H1 (cell line): Measurements from ENCODE around the gene MEF2C. TPM values are rescaled to one million over a fixed set of nuclear protein-coding genes. Genes with fewer than 3 reads are reported as not detected.

Source experiments
- CTCF ChIA-PET: fragments of 300-600 bp; sonication (Branson Sonifier 250); formaldehyde crosslinking; loops from one replicate; lab custom pipeline; 2021; ENCODE audit not compliant: partially characterized antibody; lab: Charles Lee
- POLR2A ChIA-PET: fragments of 300-600 bp; sonication (Branson Sonifier 250); formaldehyde crosslinking; loops from one replicate; lab custom pipeline; 2021; ENCODE audit warnings: inconsistent platforms; ENCODE audit not compliant: partially characterized antibody; lab: Charles Lee
- DNase-seq, 2 experiments: peaks; one replicate each; pipeline versions ENCODE4 v3.0.0 to v3.0.0-alpha.2; 2010 to 2022; ENCODE audit warnings: low spot score in 2 of 2, low read depth in 1 of 2, mixed read lengths in 1 of 2
- FAIRE-seq: peaks from 2 replicates; lab custom pipeline; 2011; peaks lifted over from hg19 to GRCh38; lab: Jason Lieb, UNC
- H2AFZ ChIP-seq: 2 replicates; pipeline ENCODE4 v1.8.1; 2012; ENCODE audit warnings: low read length, inconsistent platforms
- H2AK5ac ChIP-seq: 2 replicates; pipeline ENCODE4 v1.6.1; 2013; ENCODE audit warnings: low read depth, low read length
- H2BK120ac ChIP-seq: replicated peaks from 2 replicates; pipeline ENCODE3; 2013; ENCODE audit warnings: low read depth, low read length, inconsistent platforms
- H2BK12ac ChIP-seq: 2 replicates; pipeline ENCODE4 v1.6.1; 2013; ENCODE audit warnings: low read depth, low read length
- H2BK15ac ChIP-seq: 2 replicates; pipeline ENCODE4 v1.6.1; 2013; ENCODE audit warnings: low read length
- H2BK20ac ChIP-seq: 2 replicates; pipeline ENCODE4 v1.6.1; 2013; ENCODE audit warnings: low read length
- H2BK5ac ChIP-seq: 2 replicates; pipeline ENCODE4 v1.6.1; 2013; ENCODE audit warnings: low read depth, low read length
- H3K14ac ChIP-seq: 2 replicates; pipeline ENCODE4 v1.6.1; 2013; ENCODE audit warnings: inconsistent platforms; ENCODE audit not compliant: insufficient read length
- H3K18ac ChIP-seq: 2 replicates; pipeline ENCODE4 v1.6.1; 2013; ENCODE audit warnings: low read length; ENCODE audit errors: extremely low read depth
- H3K23ac ChIP-seq: 2 replicates; pipeline ENCODE4 v1.6.1; 2013; ENCODE audit warnings: inconsistent platforms; ENCODE audit not compliant: insufficient read length
- H3K23me2 ChIP-seq: 2 replicates; pipeline ENCODE4 v1.6.1; 2013; ENCODE audit warnings: low read depth, low read length
- H3K27ac ChIP-seq: 2 replicates; pipeline ENCODE4 v1.6.1; 2011; ENCODE audit warnings: low read depth, low read length, inconsistent platforms
- H3K27me3 ChIP-seq, 4 experiments: replicated peaks in 1 of 4; 1 replicate in 1 of 4; 2 replicates in 3 of 4; pipeline versions ENCODE4 v1.6.1 to v1.8.1; 2011 to 2013; ENCODE audit warnings: low read length in 3 of 4, mild to moderate bottlenecking in 3 of 4, inconsistent platforms in 2 of 4, mixed read lengths in 2 of 4, moderate library complexity in 1 of 4; ENCODE audit not compliant: control insufficient read depth in 3 of 4, insufficient read depth in 3 of 4; ENCODE audit errors: extremely low read depth in 1 of 4
- H3K36me3 ChIP-seq, 4 experiments: 2 replicates each; pipeline versions ENCODE4 v1.6.1 to v1.8.1; 2011 to 2013; ENCODE audit warnings: mild to moderate bottlenecking in 4 of 4, low read length in 3 of 4, moderate library complexity in 2 of 4, control low read depth in 1 of 4, inconsistent platforms in 1 of 4; ENCODE audit not compliant: insufficient read depth in 4 of 4, control insufficient read depth in 2 of 4
- H3K4ac ChIP-seq: replicated peaks from 2 replicates; pipeline ENCODE3; 2013; ENCODE audit warnings: low read length, low read depth, mixed read lengths, inconsistent platforms; ENCODE audit not compliant: insufficient read length
- H3K4me1 ChIP-seq, 4 experiments: replicated peaks in 1 of 4; 1 replicate in 1 of 4; 2 replicates in 3 of 4; pipeline versions ENCODE4 v1.6.1 to v1.8.1; 2011 to 2013; ENCODE audit warnings: low read length in 3 of 4, inconsistent platforms in 2 of 4, mixed read lengths in 1 of 4; ENCODE audit not compliant: insufficient read depth in 4 of 4, control insufficient read depth in 3 of 4
- H3K4me2 ChIP-seq, 2 experiments: 2 replicates each; pipeline versions ENCODE4 v1.6.1 to v1.8.1; 2011 to 2013; ENCODE audit warnings: low read depth in 2 of 2, low read length in 2 of 2, control low read depth in 1 of 2, inconsistent platforms in 1 of 2, mild to moderate bottlenecking in 1 of 2; ENCODE audit not compliant: insufficient read depth in 1 of 2
- H3K4me3 ChIP-seq, 4 experiments: fragments of 200-600, 300-600 bp in 1 of 4; sonication (generic), shearing (Covaris generic), sonication (Bioruptor Twin) in 1 of 4; 2 replicates each; pipeline versions ENCODE4 v1.5.1 to v1.8.1; 2011 to 2016; ENCODE audit warnings: low read length in 4 of 4, low read depth in 3 of 4, control low read depth in 2 of 4, inconsistent platforms in 2 of 4, mild to moderate bottlenecking in 2 of 4, mixed read lengths in 1 of 4, moderate library complexity in 1 of 4; ENCODE audit not compliant: insufficient read depth in 2 of 4; ENCODE audit errors: extremely low read depth in 1 of 4
- H3K56ac ChIP-seq: replicated peaks from 2 replicates; pipeline ENCODE3; 2013; ENCODE audit warnings: low read depth, mild to moderate bottlenecking, mixed read lengths, low read length, inconsistent platforms; ENCODE audit not compliant: insufficient read length
- H3K79me1 ChIP-seq: 2 replicates; pipeline ENCODE4 v1.6.1; 2013; ENCODE audit warnings: low read depth, low read length, control low read depth
- H3K79me2 ChIP-seq, 2 experiments: 2 replicates each; pipeline versions ENCODE4 v1.6.1 to v1.8.1; 2012 to 2013; ENCODE audit warnings: low read length in 2 of 2, mild to moderate bottlenecking in 2 of 2, inconsistent platforms in 1 of 2; ENCODE audit not compliant: insufficient read depth in 2 of 2, control insufficient read depth in 1 of 2
- H3K9ac ChIP-seq, 4 experiments: replicated peaks in 1 of 4; 1 replicate in 1 of 4; 2 replicates in 3 of 4; pipeline versions ENCODE4 v1.6.1 to v1.8.1; 2011 to 2013; ENCODE audit warnings: low read depth in 3 of 4, low read length in 3 of 4, control low read depth in 2 of 4, mild to moderate bottlenecking in 2 of 4, moderate library complexity in 2 of 4, inconsistent platforms in 1 of 4; ENCODE audit errors: extremely low read depth in 1 of 4
- H3K9me3 ChIP-seq, 2 experiments: 2 replicates each; pipeline versions ENCODE4 v1.6.1 to v1.8.1; 2012 to 2013; ENCODE audit warnings: mild to moderate bottlenecking in 2 of 2, moderate library complexity in 2 of 2, control low read depth in 1 of 2, inconsistent platforms in 1 of 2, low read depth in 1 of 2, low read length in 1 of 2, mixed read lengths in 1 of 2; ENCODE audit not compliant: insufficient read depth in 2 of 2
- H4K20me1 ChIP-seq, 2 experiments: replicated peaks in 1 of 2; 2 replicates each; pipeline versions ENCODE3 to v1.8.1; 2011 to 2013; ENCODE audit warnings: inconsistent platforms in 2 of 2, low read length in 2 of 2, mild to moderate bottlenecking in 1 of 2; ENCODE audit not compliant: insufficient read depth in 2 of 2, control insufficient read depth in 1 of 2
- H4K5ac ChIP-seq: 2 replicates; pipeline ENCODE4 v1.6.1; 2013; ENCODE audit warnings: low read length, low read depth, mixed read lengths, inconsistent platforms; ENCODE audit not compliant: insufficient read length
- H4K8ac ChIP-seq: 2 replicates; pipeline ENCODE4 v1.8.0; 2013; ENCODE audit warnings: mild to moderate bottlenecking, moderate library complexity, low read length, inconsistent platforms; ENCODE audit not compliant: insufficient read depth; ENCODE audit errors: extremely low read depth
- H4K91ac ChIP-seq: replicated peaks from 2 replicates; pipeline ENCODE3; 2013; ENCODE audit warnings: low read length, mixed read lengths, inconsistent platforms; ENCODE audit not compliant: insufficient read length
- ASH2L ChIP-seq: fragments of 200-600, 300-600 bp; sonication (generic); IDR thresholded peaks from one replicate; pipeline ENCODE4 v1.7.1; 2017; ENCODE audit warnings: low read length
- ATF2 ChIP-seq: IDR thresholded peaks from 2 replicates; pipeline ENCODE4 v1.6.1; 2012; ENCODE audit warnings: low read length, inconsistent platforms
- CEBPB ChIP-seq: IDR thresholded peaks from 2 replicates; pipeline ENCODE4 v1.6.1; 2012; ENCODE audit warnings: low read depth, low read length
- CHD1 ChIP-seq: IDR thresholded peaks from 2 replicates; pipeline ENCODE4 v1.6.1; 2012; ENCODE audit warnings: low read depth, low read length, improper control_type of control experiment
- GTF2F1 ChIP-seq: IDR thresholded peaks from 2 replicates; pipeline ENCODE4 v1.6.1; 2012; ENCODE audit warnings: low read depth, low read length, improper control_type of control experiment, borderline replicate concordance
- KDM4A ChIP-seq: IDR thresholded peaks from one replicate; pipeline ENCODE4 v1.7.1; 2012; ENCODE audit warnings: low read depth, mild to moderate bottlenecking, moderate library complexity, low read length, inconsistent platforms; ENCODE audit not compliant: severe bottlenecking
- KDM5A ChIP-seq: fragments of 200-600 bp; IDR thresholded peaks from 2 replicates; pipeline ENCODE4 v1.7.1; 2012; ENCODE audit warnings: mild to moderate bottlenecking, low read length, inconsistent platforms, mixed read lengths
- SIX5 ChIP-seq: IDR thresholded peaks from 2 replicates; pipeline ENCODE4 v1.6.1; 2011; ENCODE audit warnings: mild to moderate bottlenecking, low read depth, low read length
- SRF ChIP-seq: IDR thresholded peaks from 2 replicates; pipeline ENCODE4 v1.6.1; 2011; ENCODE audit warnings: mild to moderate bottlenecking, low read depth, low read length, moderate library complexity
- SUZ12 ChIP-seq: fragments of 200-600 bp; sonication (generic); IDR thresholded peaks from 2 replicates; pipeline ENCODE4 v1.6.1; 2012; ENCODE audit warnings: mild to moderate bottlenecking, inconsistent platforms, low read length, moderate library complexity, mixed read lengths
- TEAD4 ChIP-seq: IDR thresholded peaks from 2 replicates; pipeline ENCODE4 v1.6.1; 2012; ENCODE audit warnings: low read depth, low read length, inconsistent platforms, mixed read lengths
- WGBS, 2 experiments: shearing (Covaris generic) in 1 of 2; methylation state at CpG; one replicate each; pipeline versions ENCODE4 v1.1.6 to v1.1.7; 2013 to 2015; ENCODE audit warnings: low lambda C conversion rate in 2 of 2, mixed read lengths in 2 of 2, inconsistent platforms in 1 of 2, low coverage in 1 of 2, missing lambda C conversion rate in 1 of 2; ENCODE audit not compliant: insufficient replicate concordance in 2 of 2, insufficient coverage in 1 of 2, insufficient read length in 1 of 2; ENCODE audit errors: extremely low coverage in 1 of 2, missing lambda C conversion rate in 1 of 2; 5-methylcytosine and 5-hydroxymethylcytosine counted together
- polyA plus RNA-seq, 7 experiments: library from polyadenylated mRNA; depleted of rRNA in 3 of 7; stranded (reverse) in 5 of 7; unstranded in 2 of 7; fragments of >200 nt in 5 of 7; fragments of 200-250 nt in 2 of 7; gene quantifications; 1 replicate in 5 of 7; 2 replicates in 1 of 7; 4 replicates in 1 of 7; pipeline versions ENCODE4 v1.2.1 to v1.2.3, GENCODE V29; 2011 to 2013; ENCODE audit warnings: missing spikeins in 2 of 7, mixed read lengths in 2 of 7
- total RNA-seq: library from RNA; stranded (reverse); fragmentation: NEBNext Ultra II Directional; extraction: Animal tissue kit (Norgen Biotek cat#: 25700); gene quantifications from 2 replicates; pipeline ENCODE4 v1.2.1, GENCODE V29; 2021

MEF2C gene
- total and polyA plus RNA-seq, 2 of the 8 experiments (the other 6 are each of a cell fraction or from before 2014, with no cell fraction given), result 0.59 to 0.99 TPM

- no peak overlapping the region for H3K56ac ChIP-seq
- no peak overlapping the region for H2BK12ac ChIP-seq
- H3K18ac ChIP-seq, result no peak overlapping the region
- FAIRE-seq (no peak), DNase-seq (no peak)
- no peak overlapping the region for H3K27ac ChIP-seq
- 93% methylated on average over 6 of the region's 6 CpGs; no CpG with 5 or more reads in 1 of the 2 experiments for WGBS, 2 experiments
- no peaks in the 10 kb centered on the region for H3K4me1 ChIP-seq
- no peak overlapping the region for H3K9ac ChIP-seq
- H4K91ac ChIP-seq, result no peak overlapping the region
- POLR2A ChIA-PET, result no interaction called here
- no peak overlapping the region for H2AFZ ChIP-seq
- no peak overlapping the region for H3K4ac ChIP-seq
- no peak overlapping the region for H2BK15ac ChIP-seq
- no peaks in the 10 kb centered on the region for H3K9me3 ChIP-seq
- no peaks in the 10 kb centered on the region for H3K36me3 ChIP-seq
- no peak overlapping the region for H3K14ac ChIP-seq
- H4K20me1 ChIP-seq, result no peaks in the 10 kb centered on the region
- no peak overlapping the region for H2BK20ac ChIP-seq
- no peak overlapping the region for H4K5ac ChIP-seq
- H3K23me2 ChIP-seq, result peaks cover 2% of the 10 kb centered on the region; the same call in 1 of the 2 replicates
- no peak for TF ChIP-seq TEAD4
- no peak for TF ChIP-seq SIX5
- TF ChIP-seq KDM5A, result no peak
- TF ChIP-seq SUZ12, result no peak
- TF ChIP-seq CHD1, result no peak
- TF ChIP-seq CEBPB, result no peak
- no peak for TF ChIP-seq SRF
- no peak for TF ChIP-seq ASH2L
- TF ChIP-seq KDM4A, result no peak
- TF ChIP-seq ATF2, result no peak
- TF ChIP-seq GTF2F1, result no peak
- no peak overlapping the region for H3K4me3 ChIP-seq
- no peak overlapping the region for H2BK120ac ChIP-seq
- no peak overlapping the region for H4K8ac ChIP-seq
- no peaks in the 10 kb centered on the region for H3K27me3 ChIP-seq
- no peak overlapping the region for H2AK5ac ChIP-seq
- no peak overlapping the region for H3K23ac ChIP-seq
- H3K79me1 ChIP-seq, result no peaks in the 10 kb centered on the region
- CTCF ChIA-PET, result interaction anchor here (0.7 kb wide), 1 partner anchor 10 kb away, joined by 3 read pairs; no protein-coding TSS in a partner anchor
- H3K4me2 ChIP-seq, result no peak overlapping the region
- no peak overlapping the region for H2BK5ac ChIP-seq
- H3K79me2 ChIP-seq, result no peaks in the 10 kb centered on the region
Measured at GRCh38 chr5:88872971-88873370, 10.0 kb downstream of the MEF2C start.
